SK-N-SH treated with all-trans-retinoic acid at 6 μM for 48 hours (cell line): ENCODE data around the gene UCHL5.

Experiments
- ATAC-seq: fragments of 200-7000 bp; cut with Tn5 transposase; 3 replicates; pipeline ENCODE4 v1.9.1; 2020; ENCODE audit warnings: mild to moderate bottlenecking, moderate library complexity
- ARNTL ChIP-seq: fragments of 450-650 bp; formaldehyde crosslinking; IDR thresholded peaks from 2 replicates; pipeline ENCODE4 v1.5.0; 2020; ENCODE audit warnings: low read depth, mild to moderate bottlenecking, moderate library complexity, borderline replicate concordance
- BACH2 ChIP-seq: fragments of 250-450 bp; sonication (Bioruptor Pico); IDR thresholded peaks from 2 replicates; pipeline ENCODE4 v1.9.0; 2021; ENCODE audit warnings: mild to moderate bottlenecking, borderline replicate concordance
- CREB5 ChIP-seq: fragments of 250-450 bp; sonication (Bioruptor Pico); IDR thresholded peaks from 2 replicates; pipeline ENCODE4 v1.5.1; 2020; ENCODE audit warnings: low read depth, mild to moderate bottlenecking, moderate library complexity
- CSDC2 ChIP-seq: fragments of 250-450 bp; sonication (Bioruptor Pico); IDR thresholded peaks from 2 replicates; pipeline ENCODE4 v1.5.0; 2020; ENCODE audit warnings: mild to moderate bottlenecking, moderate library complexity
- CSRNP3 ChIP-seq: fragments of 250-450 bp; sonication (Bioruptor Pico); IDR thresholded peaks from 2 replicates; pipeline ENCODE4 v1.5.1; 2021; ENCODE audit warnings: mild to moderate bottlenecking, moderate library complexity
- ESRRG ChIP-seq: fragments of 250-450 bp; sonication (Bioruptor Pico); IDR thresholded peaks from 2 replicates; pipeline ENCODE4 v1.6.1; 2021; ENCODE audit warnings: mild to moderate bottlenecking
- GLIS3 ChIP-seq: fragments of 250-450 bp; sonication (Bioruptor Pico); IDR thresholded peaks from 2 replicates; pipeline ENCODE4 v1.5.0; 2020; ENCODE audit warnings: mild to moderate bottlenecking, moderate library complexity
- ISL1 ChIP-seq: fragments of 250-450 bp; sonication (Bioruptor Pico); IDR thresholded peaks from 2 replicates; pipeline ENCODE4 v2.1.2; 2022; ENCODE audit warnings: mild to moderate bottlenecking, moderate library complexity
- OSR1 ChIP-seq: fragments of 250-450 bp; sonication (Bioruptor Pico); IDR thresholded peaks from 2 replicates; pipeline ENCODE4 v1.8.0; 2022; ENCODE audit warnings: moderate library complexity, mild to moderate bottlenecking, inconsistent platforms
- PATZ1 ChIP-seq: fragments of 250-450 bp; sonication (Bioruptor Pico); IDR thresholded peaks from 2 replicates; pipeline ENCODE4 v1.8.0; 2020; ENCODE audit warnings: mild to moderate bottlenecking, moderate library complexity, borderline replicate concordance
- POU6F1 ChIP-seq: fragments of 250-450 bp; sonication (Bioruptor Pico); IDR thresholded peaks from 2 replicates; pipeline ENCODE4 v1.8.0; 2021; ENCODE audit warnings: low read depth, mild to moderate bottlenecking, moderate library complexity, borderline replicate concordance
- RARB ChIP-seq: fragments of 250-450 bp; sonication (Bioruptor Pico); IDR thresholded peaks from 2 replicates; pipeline ENCODE4 v1.8.0; 2021; ENCODE audit warnings: mild to moderate bottlenecking, moderate library complexity
- TOX ChIP-seq: fragments of 250-450 bp; sonication (Bioruptor Pico); IDR thresholded peaks from 2 replicates; pipeline ENCODE4 v1.8.0; 2021; ENCODE audit warnings: mild to moderate bottlenecking, moderate library complexity, borderline replicate concordance
- TSHZ2 ChIP-seq: fragments of 250-450 bp; sonication (Bioruptor Pico); IDR thresholded peaks from 2 replicates; pipeline ENCODE4 v1.5.0; 2020; ENCODE audit warnings: mild to moderate bottlenecking, moderate library complexity
- ZC3H10 ChIP-seq: fragments of 250-450 bp; sonication (Bioruptor Pico); IDR thresholded peaks from 2 replicates; pipeline ENCODE4 v1.5.1; 2021; ENCODE audit warnings: mild to moderate bottlenecking, moderate library complexity
- ZFP30 ChIP-seq: fragments of 450-650 bp; formaldehyde crosslinking; IDR thresholded peaks from 2 replicates; pipeline ENCODE4 v1.5.0; 2022; ENCODE audit warnings: mild to moderate bottlenecking, moderate library complexity
- ZNF565 ChIP-seq: fragments of 450-650 bp; formaldehyde crosslinking; conservative IDR thresholded peaks from 2 replicates; pipeline ENCODE4 v1.5.0; 2020; ENCODE audit warnings: low read depth, mild to moderate bottlenecking, moderate library complexity
- ZNF70 ChIP-seq: fragments of 450-650 bp; formaldehyde crosslinking; IDR thresholded peaks from 2 replicates; pipeline ENCODE4 v1.5.0; 2020; ENCODE audit warnings: mild to moderate bottlenecking, moderate library complexity
- ZNF8 ChIP-seq: fragments of 450-650 bp; formaldehyde crosslinking; IDR thresholded peaks from 2 replicates; pipeline ENCODE4 v1.5.0; 2020; ENCODE audit warnings: mild to moderate bottlenecking, moderate library complexity

UCHL5 gene

GRCh38 chr1:193009501-193009900 is 49.7 kb downstream of the UCHL5 start:
- no peak for TF ChIP-seq BACH2 (CRISPR knock-in tag)
- no peak for TF ChIP-seq ESRRG (CRISPR knock-in tag)
- no peak for TF ChIP-seq OSR1 (CRISPR knock-in tag)
- TF ChIP-seq CSRNP3 (CRISPR knock-in tag): no peak
- no peak for ATAC-seq

- no peak for ATAC-seq
- TF ChIP-seq PATZ1 (CRISPR knock-in tag) (no peak), ESRRG (CRISPR knock-in tag) (no peak), ZNF8 (CRISPR knock-in tag) (peak; percentile 92)
- TF ChIP-seq, all 23 proteins: peak for 1
Observed at GRCh38 chr1:193005785-193006184, 53.4 kb downstream of the UCHL5 start.

GRCh38 chr1:192998536-192998935 is 60.6 kb downstream of the UCHL5 start:
- ATAC-seq: no peak
- TF ChIP-seq ESRRG (CRISPR knock-in tag) (no peak), ZNF8 (CRISPR knock-in tag) (no peak), ISL1 (CRISPR knock-in tag) (no peak), ZFP30 (no peak), RARB (CRISPR knock-in tag) (no peak), TOX (CRISPR knock-in tag) (no peak), ZNF70 (CRISPR knock-in tag) (no peak), TSHZ2 (no peak), ZNF565 (no peak), CSDC2 (no peak), ARNTL (CRISPR knock-in tag) (no peak), ZC3H10 (CRISPR knock-in tag) (no peak)

- ATAC-seq: no peak
- TF ChIP-seq OSR1 (CRISPR knock-in tag) (no peak), CSDC2 (no peak), PATZ1 (CRISPR knock-in tag) (no peak), ZNF70 (CRISPR knock-in tag) (no peak), ESRRG (CRISPR knock-in tag) (no peak), CREB5 (CRISPR knock-in tag) (no peak), ZC3H10 (CRISPR knock-in tag) (no peak), ZNF565 (no peak), ZNF8 (CRISPR knock-in tag) (no peak), BACH2 (CRISPR knock-in tag) (no peak), TOX (CRISPR knock-in tag) (no peak), TSHZ2 (no peak), GLIS3 (CRISPR knock-in tag) (no peak), POU6F1 (CRISPR knock-in tag) (no peak), RARB (CRISPR knock-in tag) (no peak), ISL1 (CRISPR knock-in tag) (no peak), CSRNP3 (CRISPR knock-in tag) (no peak)
Observed at GRCh38 chr1:192994141-192994540, 65.0 kb downstream of the UCHL5 start.
